HEK293 (cell line): ENCODE measurements around the gene KATNB1.

Experiments used
- CTCF ChIA-PET: fragments of 350-600 bp; formaldehyde crosslinking; extraction: SDS; loops from one replicate; lab custom pipeline; 2021; ENCODE audit warnings: antibody characterized with exemption; lab: Yijun Ruan, JAX
- POLR2A ChIA-PET: fragments of 300-600 bp; formaldehyde crosslinking; extraction: SDS; loops from one replicate; lab custom pipeline; 2020; ENCODE audit warnings: antibody characterized with exemption, inconsistent platforms; lab: Yijun Ruan, JAX
- H3K27ac ChIP-seq: fragments of 200-500 bp; sonication (Bioruptor generic); 2 replicates; pipeline ENCODE4 v1.5.1; 2014; ENCODE audit warnings: low read depth, low read length, control low read depth, inconsistent platforms; ENCODE audit errors: extremely low read depth
- H3K36me3 ChIP-seq, 2 experiments: fragments of 200-500 bp in 1 of 2; sonication (Bioruptor generic) in 1 of 2; 1 replicate in 1 of 2; 2 replicates in 1 of 2; pipeline ENCODE4 v1.5.1; 2014 to 2017; ENCODE audit warnings: inconsistent platforms in 2 of 2, low read length in 2 of 2; ENCODE audit not compliant: control insufficient read depth in 2 of 2, insufficient read depth in 1 of 2
- H3K4me1 ChIP-seq: fragments of 200-500 bp; sonication (Bioruptor generic); 2 replicates; pipeline ENCODE4 v1.5.1; 2014; ENCODE audit warnings: mild to moderate bottlenecking, low read length, inconsistent platforms; ENCODE audit not compliant: control insufficient read depth, insufficient read depth
- H3K4me3 ChIP-seq: 2 replicates; pipeline ENCODE4 v1.5.1; 2011; ENCODE audit warnings: low read depth, mild to moderate bottlenecking, control low read depth, low read length, moderate library complexity
- H3K9me3 ChIP-seq: fragments of 200-500 bp; sonication (Bioruptor generic); 2 replicates; pipeline ENCODE4 v1.5.1; 2014; ENCODE audit warnings: low read depth, low read length, inconsistent platforms; ENCODE audit not compliant: control insufficient read depth, insufficient read depth
- KLF9 ChIP-seq: fragments of 450-650 bp; formaldehyde crosslinking; IDR thresholded peaks from 2 replicates; pipeline ENCODE4 v1.5.1; 2016; ENCODE audit warnings: missing biosample characterization, missing genetic modification characterization, low read depth
- MYNN ChIP-seq: fragments of 450-650 bp; formaldehyde crosslinking; IDR thresholded peaks from 2 replicates; pipeline ENCODE4 v1.5.1; 2016; ENCODE audit warnings: missing biosample characterization, missing genetic modification characterization, borderline replicate concordance
- SALL2 ChIP-seq: fragments of 450-650 bp; formaldehyde crosslinking; IDR thresholded peaks from 2 replicates; pipeline ENCODE4 v1.5.0; 2017; ENCODE audit warnings: missing biosample characterization, mild to moderate bottlenecking, missing genetic modification characterization, borderline replicate concordance
- ZBTB17 ChIP-seq: fragments of 450-650 bp; formaldehyde crosslinking; IDR thresholded peaks from 2 replicates; pipeline ENCODE4 v1.5.1; 2016; ENCODE audit warnings: missing biosample characterization, missing genetic modification characterization
- ZNF2 ChIP-seq: fragments of 450-650 bp; formaldehyde crosslinking; IDR thresholded peaks from 2 replicates; pipeline ENCODE4 v1.5.1; 2016; ENCODE audit warnings: missing biosample characterization, missing genetic modification characterization
- ZNF211 ChIP-seq: fragments of 450-650 bp; formaldehyde crosslinking; IDR thresholded peaks from 2 replicates; pipeline ENCODE4 v1.5.1; 2016; ENCODE audit warnings: low read depth, missing biosample characterization, missing genetic modification characterization
- ZNF302 ChIP-seq: fragments of 450-650 bp; formaldehyde crosslinking; IDR thresholded peaks from 2 replicates; pipeline ENCODE4 v1.5.1; 2016; ENCODE audit warnings: missing biosample characterization, missing genetic modification characterization, low read depth
- ZNF354C ChIP-seq: fragments of 450-650 bp; formaldehyde crosslinking; IDR thresholded peaks from 2 replicates; pipeline ENCODE4 v1.5.1; 2016; ENCODE audit warnings: missing biosample characterization, missing genetic modification characterization, low read depth, borderline replicate concordance
- ZNF433 ChIP-seq: fragments of 450-650 bp; formaldehyde crosslinking; IDR thresholded peaks from 2 replicates; pipeline ENCODE4 v1.5.1; 2016; ENCODE audit warnings: missing biosample characterization, missing genetic modification characterization, low read depth
- ZNF48 ChIP-seq: fragments of 450-650 bp; formaldehyde crosslinking; IDR thresholded peaks from 2 replicates; pipeline ENCODE4 v1.5.1; 2016; ENCODE audit warnings: missing biosample characterization, missing genetic modification characterization
- ZNF600 ChIP-seq: fragments of 450-650 bp; formaldehyde crosslinking; IDR thresholded peaks from 2 replicates; pipeline ENCODE4 v1.5.1; 2016; ENCODE audit warnings: missing biosample characterization, missing genetic modification characterization
- ZNF626 ChIP-seq: fragments of 450-650 bp; sonication (Bioruptor Pico); formaldehyde crosslinking; IDR thresholded peaks from 2 replicates; pipeline ENCODE4 v1.5.1; 2018; ENCODE audit warnings: missing biosample characterization, missing genetic modification characterization, inconsistent platforms
- ZNF660 ChIP-seq: fragments of 450-650 bp; IDR thresholded peaks from 2 replicates; pipeline ENCODE4 v1.5.1; 2018; ENCODE audit warnings: missing biosample characterization, mild to moderate bottlenecking, missing genetic modification characterization
- ZNF785 ChIP-seq: fragments of 450-650 bp; formaldehyde crosslinking; IDR thresholded peaks from 2 replicates; pipeline ENCODE4 v1.5.1; 2016; ENCODE audit warnings: missing biosample characterization, missing genetic modification characterization
- TF ChIP-seq, protein P1 (sequence below): fragments of 450-650 bp; formaldehyde crosslinking; conservative IDR thresholded peaks from 2 replicates; pipeline ENCODE4 v1.5.1; 2016; ENCODE audit warnings: low read depth, missing biosample characterization, missing genetic modification characterization
- TF ChIP-seq, protein P2 (sequence below): sonication (generic); formaldehyde crosslinking; IDR thresholded peaks from 2 replicates; pipeline ENCODE4 v1.8.1; 2022; ENCODE audit warnings: mild to moderate bottlenecking, moderate library complexity, missing genetic modification reagents
- TF ChIP-seq, protein P3 (sequence below): fragments of 450-650 bp; formaldehyde crosslinking; IDR thresholded peaks from 2 replicates; pipeline ENCODE4 v1.5.1; 2016; ENCODE audit warnings: missing biosample characterization, missing genetic modification characterization
- TF ChIP-seq, protein P4 (sequence below): fragments of 450-650 bp; formaldehyde crosslinking; IDR thresholded peaks from 2 replicates; pipeline ENCODE4 v1.5.1; 2016; ENCODE audit warnings: missing biosample characterization, missing genetic modification characterization
- TF ChIP-seq, protein P5 (sequence below): fragments of 450-650 bp; formaldehyde crosslinking; IDR thresholded peaks from 2 replicates; pipeline ENCODE4 v1.5.1; 2016; ENCODE audit warnings: missing biosample characterization, missing genetic modification characterization, low read depth
- TF ChIP-seq, protein P6 (sequence below): fragments of 450-650 bp; formaldehyde crosslinking; IDR thresholded peaks from 2 replicates; pipeline ENCODE4 v1.5.1; 2017; ENCODE audit warnings: missing biosample characterization, missing genetic modification characterization
- TF ChIP-seq, protein P7 (sequence below): fragments of 450-650 bp; formaldehyde crosslinking; IDR thresholded peaks from 2 replicates; pipeline ENCODE4 v1.5.1; 2016; ENCODE audit warnings: missing biosample characterization, missing genetic modification characterization

Gene KATNB1

DNA sequence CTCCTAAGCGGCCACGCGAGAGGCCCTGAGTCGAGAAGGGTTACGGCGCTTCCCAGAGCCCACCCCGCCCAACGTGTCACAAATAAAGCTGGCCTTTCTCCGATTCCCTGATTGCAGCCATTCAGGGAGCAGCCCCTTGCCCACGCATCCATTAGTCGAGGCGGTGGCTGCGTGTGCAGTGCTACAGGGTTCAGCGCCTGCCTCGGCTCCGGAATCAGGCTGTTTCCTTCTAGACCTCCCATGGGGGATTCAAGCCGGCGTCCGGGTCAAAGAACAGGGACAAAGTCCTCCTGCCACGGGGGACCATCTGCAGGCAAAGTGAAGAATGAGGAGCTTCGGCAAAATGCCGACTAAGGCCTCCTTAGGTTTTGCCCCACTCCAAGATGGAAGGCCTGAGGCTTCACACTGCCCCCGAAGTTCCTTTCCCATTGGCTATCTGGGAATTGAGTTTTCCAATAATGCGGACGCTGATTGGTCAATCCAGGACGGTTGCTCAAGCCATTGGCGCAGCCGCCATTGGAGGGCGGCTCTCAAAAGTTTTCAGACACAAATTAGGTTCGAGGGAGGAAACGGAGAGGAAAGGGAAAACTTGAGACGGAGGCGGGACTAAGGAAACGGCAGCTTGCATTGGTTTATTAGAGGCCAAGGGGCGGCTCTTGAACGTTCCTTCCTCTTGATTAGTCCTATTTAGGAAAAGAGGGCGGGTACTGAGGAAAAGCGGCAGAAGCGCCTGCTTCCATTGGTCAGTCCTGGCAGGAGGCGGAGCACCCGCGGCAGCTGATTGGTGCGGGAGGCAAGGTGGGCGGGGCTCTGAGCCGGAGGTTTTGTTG lies 430 bp upstream of the KATNB1 start:
- Histone ChIP-seq H3K36me3 (peaks cover 0 to 28% of the 10 kb centered on the region in 2 experiments; a peak in 1 of 3 replicates), H3K4me3 (peak overlapping the region; percentile 81)
- POLR2A ChIA-PET: interaction anchor here (0.5 to 2.7 kb wide), 18 partner anchors 10 to 949 kb away, joined by 3 to 8 read pairs (median 4); partner anchors contain the start of genes CFAP20, SLC38A7 and USB1
- TF ChIP-seq ZNF2 (tag by site-specific recombination) (0 out of 2 replicates have a peak, but pooled peaks have one; percentile 46), KLF9 (tag by site-specific recombination) (0 out of 2 replicates have a peak, but pooled peaks have one; percentile 34), ZNF302 (tag by site-specific recombination) (no peak), ZNF600 (tag by site-specific recombination) (no peak), ZNF211 (tag by site-specific recombination) (no peak), ZBTB17 (tag by site-specific recombination) (peak; percentile 72), ZNF626 (tag by site-specific recombination) (no peak), SALL2 (tag by site-specific recombination) (no peak), ZNF660 (peak; percentile 56), MYNN (tag by site-specific recombination) (no peak), ZNF433 (tag by site-specific recombination) (no peak), ZNF785 (tag by site-specific recombination) (no peak), ZNF354C (tag by site-specific recombination) (no peak), ZNF48 (tag by site-specific recombination) (no peak)
- TF ChIP-seq, protein P1, sequence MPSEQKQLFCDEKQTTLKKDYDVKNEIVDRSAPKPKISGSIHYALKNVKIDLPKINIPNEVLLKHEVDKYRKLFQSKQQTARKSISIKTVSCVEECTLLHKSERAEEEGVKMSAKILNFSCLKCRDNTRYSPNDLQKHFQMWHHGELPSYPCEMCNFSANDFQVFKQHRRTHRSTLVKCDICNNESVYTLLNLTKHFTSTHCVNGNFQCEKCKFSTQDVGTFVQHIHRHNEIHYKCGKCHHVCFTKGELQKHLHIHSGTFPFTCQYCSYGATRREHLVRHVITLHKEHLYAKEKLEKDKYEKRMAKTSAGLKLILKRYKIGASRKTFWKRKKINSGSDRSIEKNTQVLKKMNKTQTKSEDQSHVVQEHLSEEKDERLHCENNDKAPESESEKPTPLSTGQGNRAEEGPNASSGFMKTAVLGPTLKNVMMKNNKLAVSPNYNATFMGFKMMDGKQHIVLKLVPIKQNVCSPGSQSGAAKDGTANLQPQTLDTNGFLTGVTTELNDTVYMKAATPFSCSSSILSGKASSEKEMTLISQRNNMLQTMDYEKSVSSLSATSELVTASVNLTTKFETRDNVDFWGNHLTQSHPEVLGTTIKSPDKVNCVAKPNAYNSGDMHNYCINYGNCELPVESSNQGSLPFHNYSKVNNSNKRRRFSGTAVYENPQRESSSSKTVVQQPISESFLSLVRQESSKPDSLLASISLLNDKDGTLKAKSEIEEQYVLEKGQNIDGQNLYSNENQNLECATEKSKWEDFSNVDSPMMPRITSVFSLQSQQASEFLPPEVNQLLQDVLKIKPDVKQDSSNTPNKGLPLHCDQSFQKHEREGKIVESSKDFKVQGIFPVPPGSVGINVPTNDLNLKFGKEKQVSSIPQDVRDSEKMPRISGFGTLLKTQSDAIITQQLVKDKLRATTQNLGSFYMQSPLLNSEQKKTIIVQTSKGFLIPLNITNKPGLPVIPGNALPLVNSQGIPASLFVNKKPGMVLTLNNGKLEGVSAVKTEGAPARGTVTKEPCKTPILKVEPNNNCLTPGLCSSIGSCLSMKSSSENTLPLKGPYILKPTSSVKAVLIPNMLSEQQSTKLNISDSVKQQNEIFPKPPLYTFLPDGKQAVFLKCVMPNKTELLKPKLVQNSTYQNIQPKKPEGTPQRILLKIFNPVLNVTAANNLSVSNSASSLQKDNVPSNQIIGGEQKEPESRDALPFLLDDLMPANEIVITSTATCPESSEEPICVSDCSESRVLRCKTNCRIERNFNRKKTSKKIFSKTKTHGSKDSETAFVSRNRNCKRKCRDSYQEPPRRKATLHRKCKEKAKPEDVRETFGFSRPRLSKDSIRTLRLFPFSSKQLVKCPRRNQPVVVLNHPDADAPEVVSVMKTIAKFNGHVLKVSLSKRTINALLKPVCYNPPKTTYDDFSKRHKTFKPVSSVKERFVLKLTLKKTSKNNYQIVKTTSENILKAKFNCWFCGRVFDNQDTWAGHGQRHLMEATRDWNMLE: peak; percentile 81
- TF ChIP-seq, protein P2, sequence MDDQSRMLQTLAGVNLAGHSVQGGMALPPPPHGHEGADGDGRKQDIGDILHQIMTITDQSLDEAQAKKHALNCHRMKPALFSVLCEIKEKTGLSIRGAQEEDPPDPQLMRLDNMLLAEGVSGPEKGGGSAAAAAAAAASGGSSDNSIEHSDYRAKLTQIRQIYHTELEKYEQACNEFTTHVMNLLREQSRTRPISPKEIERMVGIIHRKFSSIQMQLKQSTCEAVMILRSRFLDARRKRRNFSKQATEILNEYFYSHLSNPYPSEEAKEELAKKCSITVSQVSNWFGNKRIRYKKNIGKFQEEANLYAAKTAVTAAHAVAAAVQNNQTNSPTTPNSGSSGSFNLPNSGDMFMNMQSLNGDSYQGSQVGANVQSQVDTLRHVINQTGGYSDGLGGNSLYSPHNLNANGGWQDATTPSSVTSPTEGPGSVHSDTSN: no peak
- TF ChIP-seq, protein P3, sequence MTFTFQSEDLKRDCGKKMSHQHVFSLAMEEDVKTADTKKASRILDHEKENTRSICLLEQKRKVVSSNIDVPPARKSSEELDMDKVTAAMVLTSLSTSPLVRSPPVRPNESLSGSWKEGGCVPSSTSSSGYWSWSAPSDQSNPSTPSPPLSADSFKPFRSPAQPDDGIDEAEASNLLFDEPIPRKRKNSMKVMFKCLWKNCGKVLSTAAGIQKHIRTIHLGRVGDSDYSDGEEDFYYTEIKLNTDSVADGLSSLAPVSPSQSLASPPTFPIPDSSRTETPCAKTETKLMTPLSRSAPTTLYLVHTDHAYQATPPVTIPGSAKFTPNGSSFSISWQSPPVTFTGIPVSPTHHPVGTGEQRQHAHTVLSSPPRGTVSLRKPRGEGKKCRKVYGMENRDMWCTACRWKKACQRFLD (tag by site-specific recombination): no peak
- TF ChIP-seq, protein P4, sequence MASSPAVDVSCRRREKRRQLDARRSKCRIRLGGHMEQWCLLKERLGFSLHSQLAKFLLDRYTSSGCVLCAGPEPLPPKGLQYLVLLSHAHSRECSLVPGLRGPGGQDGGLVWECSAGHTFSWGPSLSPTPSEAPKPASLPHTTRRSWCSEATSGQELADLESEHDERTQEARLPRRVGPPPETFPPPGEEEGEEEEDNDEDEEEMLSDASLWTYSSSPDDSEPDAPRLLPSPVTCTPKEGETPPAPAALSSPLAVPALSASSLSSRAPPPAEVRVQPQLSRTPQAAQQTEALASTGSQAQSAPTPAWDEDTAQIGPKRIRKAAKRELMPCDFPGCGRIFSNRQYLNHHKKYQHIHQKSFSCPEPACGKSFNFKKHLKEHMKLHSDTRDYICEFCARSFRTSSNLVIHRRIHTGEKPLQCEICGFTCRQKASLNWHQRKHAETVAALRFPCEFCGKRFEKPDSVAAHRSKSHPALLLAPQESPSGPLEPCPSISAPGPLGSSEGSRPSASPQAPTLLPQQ: 0 out of 2 replicates have a peak, but pooled peaks have one; percentile 20
- TF ChIP-seq, protein P5, sequence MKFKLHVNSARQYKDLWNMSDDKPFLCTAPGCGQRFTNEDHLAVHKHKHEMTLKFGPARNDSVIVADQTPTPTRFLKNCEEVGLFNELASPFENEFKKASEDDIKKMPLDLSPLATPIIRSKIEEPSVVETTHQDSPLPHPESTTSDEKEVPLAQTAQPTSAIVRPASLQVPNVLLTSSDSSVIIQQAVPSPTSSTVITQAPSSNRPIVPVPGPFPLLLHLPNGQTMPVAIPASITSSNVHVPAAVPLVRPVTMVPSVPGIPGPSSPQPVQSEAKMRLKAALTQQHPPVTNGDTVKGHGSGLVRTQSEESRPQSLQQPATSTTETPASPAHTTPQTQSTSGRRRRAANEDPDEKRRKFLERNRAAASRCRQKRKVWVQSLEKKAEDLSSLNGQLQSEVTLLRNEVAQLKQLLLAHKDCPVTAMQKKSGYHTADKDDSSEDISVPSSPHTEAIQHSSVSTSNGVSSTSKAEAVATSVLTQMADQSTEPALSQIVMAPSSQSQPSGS: no peak
- TF ChIP-seq, protein P6, sequence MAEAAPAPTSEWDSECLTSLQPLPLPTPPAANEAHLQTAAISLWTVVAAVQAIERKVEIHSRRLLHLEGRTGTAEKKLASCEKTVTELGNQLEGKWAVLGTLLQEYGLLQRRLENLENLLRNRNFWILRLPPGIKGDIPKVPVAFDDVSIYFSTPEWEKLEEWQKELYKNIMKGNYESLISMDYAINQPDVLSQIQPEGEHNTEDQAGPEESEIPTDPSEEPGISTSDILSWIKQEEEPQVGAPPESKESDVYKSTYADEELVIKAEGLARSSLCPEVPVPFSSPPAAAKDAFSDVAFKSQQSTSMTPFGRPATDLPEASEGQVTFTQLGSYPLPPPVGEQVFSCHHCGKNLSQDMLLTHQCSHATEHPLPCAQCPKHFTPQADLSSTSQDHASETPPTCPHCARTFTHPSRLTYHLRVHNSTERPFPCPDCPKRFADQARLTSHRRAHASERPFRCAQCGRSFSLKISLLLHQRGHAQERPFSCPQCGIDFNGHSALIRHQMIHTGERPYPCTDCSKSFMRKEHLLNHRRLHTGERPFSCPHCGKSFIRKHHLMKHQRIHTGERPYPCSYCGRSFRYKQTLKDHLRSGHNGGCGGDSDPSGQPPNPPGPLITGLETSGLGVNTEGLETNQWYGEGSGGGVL: no peak
- TF ChIP-seq, protein P7, sequence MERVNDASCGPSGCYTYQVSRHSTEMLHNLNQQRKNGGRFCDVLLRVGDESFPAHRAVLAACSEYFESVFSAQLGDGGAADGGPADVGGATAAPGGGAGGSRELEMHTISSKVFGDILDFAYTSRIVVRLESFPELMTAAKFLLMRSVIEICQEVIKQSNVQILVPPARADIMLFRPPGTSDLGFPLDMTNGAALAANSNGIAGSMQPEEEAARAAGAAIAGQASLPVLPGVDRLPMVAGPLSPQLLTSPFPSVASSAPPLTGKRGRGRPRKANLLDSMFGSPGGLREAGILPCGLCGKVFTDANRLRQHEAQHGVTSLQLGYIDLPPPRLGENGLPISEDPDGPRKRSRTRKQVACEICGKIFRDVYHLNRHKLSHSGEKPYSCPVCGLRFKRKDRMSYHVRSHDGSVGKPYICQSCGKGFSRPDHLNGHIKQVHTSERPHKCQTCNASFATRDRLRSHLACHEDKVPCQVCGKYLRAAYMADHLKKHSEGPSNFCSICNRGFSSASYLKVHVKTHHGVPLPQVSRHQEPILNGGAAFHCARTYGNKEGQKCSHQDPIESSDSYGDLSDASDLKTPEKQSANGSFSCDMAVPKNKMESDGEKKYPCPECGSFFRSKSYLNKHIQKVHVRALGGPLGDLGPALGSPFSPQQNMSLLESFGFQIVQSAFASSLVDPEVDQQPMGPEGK (tag by site-specific recombination): no peak

More for the DNA sequence above, 430 bp upstream of the KATNB1 start:
- CTCF ChIA-PET: interaction anchor here (0.6 to 1.8 kb wide), 10 partner anchors 12 to 553 kb away, joined by 3 to 11 read pairs (median 4); partner anchors contain the start of gene CFAP20
- Histone ChIP-seq H3K27ac (peak overlapping the region; percentile 73), H3K4me1 (peaks cover 6% of the 10 kb centered on the region; the same call in 1 of the 2 replicates), H3K9me3 (no peaks in the 10 kb centered on the region)
